GM23338 (cell line): ENCODE measurements around the gene FASN. TPM values are rescaled to one million over a fixed set of nuclear protein-coding genes. Genes with fewer than 3 reads are reported as not detected.

Source experiments
- ATAC-seq: fragments of 200-7000 bp; cut with Tn5 transposase; 3 replicates; pipeline ENCODE4 v1.9.1; 2020
- DNase-seq: peaks from one replicate; pipeline ENCODE4 v3.0.0-alpha.2; 2015; ENCODE audit warnings: low spot score
- H2AFZ ChIP-seq: fragments of 200-600 bp; sonication (generic); 2 replicates; pipeline ENCODE4 v1.8.0; 2016; ENCODE audit warnings: antibody characterized with exemption, mild to moderate bottlenecking, moderate library complexity
- H3F3A ChIP-seq: fragments of 200-600 bp; sonication (generic); replicated peaks from 2 replicates; pipeline ENCODE4 v1.8.0; 2017; ENCODE audit warnings: antibody characterized with exemption, mixed run types, low read depth
- H3K27ac ChIP-seq: fragments of 200-600 bp; sonication (generic); 2 replicates; pipeline ENCODE4 v1.6.1; 2016; ENCODE audit warnings: low read depth
- H3K27me3 ChIP-seq: fragments of 200-600 bp; sonication (generic); 2 replicates; pipeline ENCODE4 v1.8.0; 2016; ENCODE audit warnings: mild to moderate bottlenecking, mixed run types, moderate library complexity; ENCODE audit not compliant: insufficient read depth
- H3K36me3 ChIP-seq: fragments of 200-600 bp; sonication (generic); 2 replicates; pipeline ENCODE4 v1.8.0; 2016; ENCODE audit warnings: mild to moderate bottlenecking; ENCODE audit not compliant: insufficient read depth
- H3K4me1 ChIP-seq: fragments of 200-600 bp; sonication (generic); 2 replicates; pipeline ENCODE4 v1.8.0; 2016; ENCODE audit warnings: mild to moderate bottlenecking, moderate library complexity; ENCODE audit not compliant: insufficient read depth
- H3K4me2 ChIP-seq: fragments of 200-600 bp; sonication (generic); 2 replicates; pipeline ENCODE4 v1.7.1; 2017; ENCODE audit warnings: mixed run types
- H3K4me3 ChIP-seq: fragments of 200-600 bp; sonication (generic); 2 replicates; pipeline ENCODE4 v1.6.1; 2016; ENCODE audit warnings: mixed run types
- H3K79me2 ChIP-seq: fragments of 200-600 bp; sonication (generic); replicated peaks from 2 replicates; pipeline ENCODE4 v1.8.0; 2017; ENCODE audit warnings: mild to moderate bottlenecking; ENCODE audit not compliant: insufficient read depth
- H3K9me2 ChIP-seq: fragments of 200-600 bp; sonication (generic); 2 replicates; pipeline ENCODE4 v1.8.0; 2017; ENCODE audit not compliant: insufficient read depth
- H4K20me1 ChIP-seq: fragments of 200-600 bp; sonication (generic); replicated peaks from 2 replicates; pipeline ENCODE4 v1.8.0; 2017; ENCODE audit warnings: mild to moderate bottlenecking; ENCODE audit not compliant: insufficient read depth
- H3K27ac Mint-ChIP-seq: 2 replicates; pipeline ENCODE4 v1.8.0; 2020; ENCODE audit warnings: inconsistent platforms, mild to moderate bottlenecking, moderate library complexity, mixed read lengths
- H3K27me3 Mint-ChIP-seq: 3 replicates; pipeline ENCODE4 v1.8.0; 2022; ENCODE audit warnings: low read depth, mild to moderate bottlenecking, moderate library complexity, mixed read lengths, inconsistent platforms; ENCODE audit not compliant: insufficient read depth, poor library complexity
- H3K36me3 Mint-ChIP-seq: 3 replicates; pipeline ENCODE4 v1.8.0; 2021; ENCODE audit warnings: low read depth, mild to moderate bottlenecking, inconsistent platforms, moderate library complexity, mixed read lengths
- H3K4me1 Mint-ChIP-seq: 3 replicates; pipeline ENCODE4 v1.8.0; 2020; ENCODE audit warnings: mild to moderate bottlenecking, inconsistent platforms, mixed read lengths
- H3K4me3 Mint-ChIP-seq: 3 replicates; pipeline ENCODE4 v1.8.0; 2021; ENCODE audit warnings: moderate library complexity, mild to moderate bottlenecking, inconsistent platforms, mixed read lengths
- H3K9me3 Mint-ChIP-seq: 3 replicates; pipeline ENCODE4 v1.8.0; 2020; ENCODE audit warnings: moderate library complexity, mild to moderate bottlenecking, inconsistent platforms, mixed read lengths
- CREB1 ChIP-seq: fragments of 250-450 bp; sonication (Bioruptor Pico); IDR thresholded peaks from 2 replicates; pipeline ENCODE4 v1.5.0; 2020; ENCODE audit warnings: low read depth, mild to moderate bottlenecking, moderate library complexity
- EZH2phosphoT487 ChIP-seq: fragments of 200-600 bp; sonication (generic); IDR thresholded peaks from one replicate; pipeline ENCODE4 v1.8.1; 2018; ENCODE audit warnings: antibody characterized with exemption; ENCODE audit not compliant: unreplicated experiment
- NANOG ChIP-seq: IDR thresholded peaks from 2 replicates; pipeline ENCODE4 v1.6.1; 2016; ENCODE audit warnings: antibody characterized with exemption, borderline replicate concordance
- POLR2AphosphoS5 ChIP-seq: IDR thresholded peaks from 2 replicates; pipeline ENCODE4 v1.6.1; 2016; ENCODE audit warnings: antibody characterized with exemption, low read depth
- ZNF114 ChIP-seq: fragments of 250-450 bp; sonication (Bioruptor Pico); IDR thresholded peaks from 2 replicates; pipeline ENCODE4 v1.5.0; 2020; ENCODE audit warnings: mild to moderate bottlenecking, moderate library complexity
- ZNF331 ChIP-seq: fragments of 250-450 bp; sonication (Bioruptor Pico); IDR thresholded peaks from 2 replicates; pipeline ENCODE4 v1.5.0; 2020; ENCODE audit warnings: low read depth, mild to moderate bottlenecking, moderate library complexity
- polyA plus RNA-seq: library from polyadenylated mRNA; unstranded; fragments of >200 nt; fragmentation: Nextera tagmentation; extraction: Ambion mirVana; gene quantifications from 2 replicates; pipeline ENCODE4 v1.2.1, GENCODE V29; 2016
- total RNA-seq: library from RNA; depleted of rRNA; stranded (reverse); fragments of >200 nt; shearing (Covaris generic); gene quantifications from 2 replicates; pipeline ENCODE4 v1.2.3, GENCODE V29; 2014
- TF ChIP-seq, protein P1 (sequence below): IDR thresholded peaks from 2 replicates; pipeline ENCODE4 v1.6.1; 2016; ENCODE audit warnings: antibody characterized with exemption
- TF ChIP-seq, protein P2 (sequence below): fragments of 250-450 bp; sonication (Bioruptor Pico); IDR thresholded peaks from 2 replicates; pipeline ENCODE4 v1.5.0; 2020; ENCODE audit warnings: mild to moderate bottlenecking, moderate library complexity
- TF ChIP-seq, protein P3 (sequence below), 2 experiments: fragments of 200-600 bp in 1 of 2; sonication (generic) in 1 of 2; conservative IDR thresholded peaks; 2 replicates each; pipeline versions ENCODE4 v1.5.1 to v1.6.1; 2016 to 2017; ENCODE audit warnings: antibody characterized with exemption in 2 of 2, low read depth in 2 of 2, mild to moderate bottlenecking in 2 of 2, moderate library complexity in 1 of 2

The FASN gene
- total and polyA plus RNA-seq, 2 experiments from 2014 or later, result 120 to 849 TPM

DNA sequence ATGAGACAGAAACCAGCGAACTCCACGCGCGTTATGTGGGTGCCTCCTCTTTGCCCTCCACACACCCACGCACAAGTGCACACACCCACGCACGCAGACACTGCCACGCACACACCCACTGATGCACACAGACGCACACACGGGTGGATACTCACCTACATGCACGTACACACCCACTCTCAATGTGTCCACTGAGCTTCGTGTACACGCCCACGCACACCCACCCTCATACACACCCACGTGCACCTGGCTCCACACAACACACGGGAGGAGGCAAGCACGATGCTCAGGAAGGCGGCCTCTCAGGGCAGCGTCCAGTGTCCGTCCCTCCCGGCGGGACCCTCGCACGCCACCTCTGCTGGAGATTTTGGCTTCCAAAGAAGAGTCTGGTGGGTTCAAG is 50.7 kb downstream of the FASN start:
- Histone ChIP-seq H2AFZ (no peak overlapping the region), H3K27me3 (no peaks in the 10 kb centered on the region), H3K4me2 (no peak overlapping the region), H3K4me1 (no peaks in the 10 kb centered on the region), H3K27ac (no peak overlapping the region), H3K36me3 (no peaks in the 10 kb centered on the region), H3K9me2 (no peaks in the 10 kb centered on the region), H3K4me3 (no peak overlapping the region), H3F3A (no peaks in the 10 kb centered on the region), H3K79me2 (peaks cover 3% of the 10 kb centered on the region; the same call in 1 of the 2 replicates), H4K20me1 (peaks cover under 1% of the 10 kb centered on the region; the same call in 1 of the 2 replicates)
- Mint-ChIP-seq H3K4me1 (peaks cover 8% of the 10 kb centered on the region), H3K36me3 (peaks cover 8% of the 10 kb centered on the region), H3K27me3 (peaks cover 6% of the 10 kb centered on the region), H3K27ac (no peak overlapping the region), H3K4me3 (no peak overlapping the region; the same call in 2 of the 3 replicates), H3K9me3 (no peaks in the 10 kb centered on the region)
- ATAC-seq, result no peak
- no peak for TF ChIP-seq NANOG
- TF ChIP-seq CREB1 (CRISPR knock-in tag), result no peak
- no peak for TF ChIP-seq ZNF114
- TF ChIP-seq EZH2phosphoT487, result no peak
- TF ChIP-seq, protein P1, sequence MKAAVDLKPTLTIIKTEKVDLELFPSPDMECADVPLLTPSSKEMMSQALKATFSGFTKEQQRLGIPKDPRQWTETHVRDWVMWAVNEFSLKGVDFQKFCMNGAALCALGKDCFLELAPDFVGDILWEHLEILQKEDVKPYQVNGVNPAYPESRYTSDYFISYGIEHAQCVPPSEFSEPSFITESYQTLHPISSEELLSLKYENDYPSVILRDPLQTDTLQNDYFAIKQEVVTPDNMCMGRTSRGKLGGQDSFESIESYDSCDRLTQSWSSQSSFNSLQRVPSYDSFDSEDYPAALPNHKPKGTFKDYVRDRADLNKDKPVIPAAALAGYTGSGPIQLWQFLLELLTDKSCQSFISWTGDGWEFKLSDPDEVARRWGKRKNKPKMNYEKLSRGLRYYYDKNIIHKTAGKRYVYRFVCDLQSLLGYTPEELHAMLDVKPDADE, result no peak
- TF ChIP-seq, protein P2, sequence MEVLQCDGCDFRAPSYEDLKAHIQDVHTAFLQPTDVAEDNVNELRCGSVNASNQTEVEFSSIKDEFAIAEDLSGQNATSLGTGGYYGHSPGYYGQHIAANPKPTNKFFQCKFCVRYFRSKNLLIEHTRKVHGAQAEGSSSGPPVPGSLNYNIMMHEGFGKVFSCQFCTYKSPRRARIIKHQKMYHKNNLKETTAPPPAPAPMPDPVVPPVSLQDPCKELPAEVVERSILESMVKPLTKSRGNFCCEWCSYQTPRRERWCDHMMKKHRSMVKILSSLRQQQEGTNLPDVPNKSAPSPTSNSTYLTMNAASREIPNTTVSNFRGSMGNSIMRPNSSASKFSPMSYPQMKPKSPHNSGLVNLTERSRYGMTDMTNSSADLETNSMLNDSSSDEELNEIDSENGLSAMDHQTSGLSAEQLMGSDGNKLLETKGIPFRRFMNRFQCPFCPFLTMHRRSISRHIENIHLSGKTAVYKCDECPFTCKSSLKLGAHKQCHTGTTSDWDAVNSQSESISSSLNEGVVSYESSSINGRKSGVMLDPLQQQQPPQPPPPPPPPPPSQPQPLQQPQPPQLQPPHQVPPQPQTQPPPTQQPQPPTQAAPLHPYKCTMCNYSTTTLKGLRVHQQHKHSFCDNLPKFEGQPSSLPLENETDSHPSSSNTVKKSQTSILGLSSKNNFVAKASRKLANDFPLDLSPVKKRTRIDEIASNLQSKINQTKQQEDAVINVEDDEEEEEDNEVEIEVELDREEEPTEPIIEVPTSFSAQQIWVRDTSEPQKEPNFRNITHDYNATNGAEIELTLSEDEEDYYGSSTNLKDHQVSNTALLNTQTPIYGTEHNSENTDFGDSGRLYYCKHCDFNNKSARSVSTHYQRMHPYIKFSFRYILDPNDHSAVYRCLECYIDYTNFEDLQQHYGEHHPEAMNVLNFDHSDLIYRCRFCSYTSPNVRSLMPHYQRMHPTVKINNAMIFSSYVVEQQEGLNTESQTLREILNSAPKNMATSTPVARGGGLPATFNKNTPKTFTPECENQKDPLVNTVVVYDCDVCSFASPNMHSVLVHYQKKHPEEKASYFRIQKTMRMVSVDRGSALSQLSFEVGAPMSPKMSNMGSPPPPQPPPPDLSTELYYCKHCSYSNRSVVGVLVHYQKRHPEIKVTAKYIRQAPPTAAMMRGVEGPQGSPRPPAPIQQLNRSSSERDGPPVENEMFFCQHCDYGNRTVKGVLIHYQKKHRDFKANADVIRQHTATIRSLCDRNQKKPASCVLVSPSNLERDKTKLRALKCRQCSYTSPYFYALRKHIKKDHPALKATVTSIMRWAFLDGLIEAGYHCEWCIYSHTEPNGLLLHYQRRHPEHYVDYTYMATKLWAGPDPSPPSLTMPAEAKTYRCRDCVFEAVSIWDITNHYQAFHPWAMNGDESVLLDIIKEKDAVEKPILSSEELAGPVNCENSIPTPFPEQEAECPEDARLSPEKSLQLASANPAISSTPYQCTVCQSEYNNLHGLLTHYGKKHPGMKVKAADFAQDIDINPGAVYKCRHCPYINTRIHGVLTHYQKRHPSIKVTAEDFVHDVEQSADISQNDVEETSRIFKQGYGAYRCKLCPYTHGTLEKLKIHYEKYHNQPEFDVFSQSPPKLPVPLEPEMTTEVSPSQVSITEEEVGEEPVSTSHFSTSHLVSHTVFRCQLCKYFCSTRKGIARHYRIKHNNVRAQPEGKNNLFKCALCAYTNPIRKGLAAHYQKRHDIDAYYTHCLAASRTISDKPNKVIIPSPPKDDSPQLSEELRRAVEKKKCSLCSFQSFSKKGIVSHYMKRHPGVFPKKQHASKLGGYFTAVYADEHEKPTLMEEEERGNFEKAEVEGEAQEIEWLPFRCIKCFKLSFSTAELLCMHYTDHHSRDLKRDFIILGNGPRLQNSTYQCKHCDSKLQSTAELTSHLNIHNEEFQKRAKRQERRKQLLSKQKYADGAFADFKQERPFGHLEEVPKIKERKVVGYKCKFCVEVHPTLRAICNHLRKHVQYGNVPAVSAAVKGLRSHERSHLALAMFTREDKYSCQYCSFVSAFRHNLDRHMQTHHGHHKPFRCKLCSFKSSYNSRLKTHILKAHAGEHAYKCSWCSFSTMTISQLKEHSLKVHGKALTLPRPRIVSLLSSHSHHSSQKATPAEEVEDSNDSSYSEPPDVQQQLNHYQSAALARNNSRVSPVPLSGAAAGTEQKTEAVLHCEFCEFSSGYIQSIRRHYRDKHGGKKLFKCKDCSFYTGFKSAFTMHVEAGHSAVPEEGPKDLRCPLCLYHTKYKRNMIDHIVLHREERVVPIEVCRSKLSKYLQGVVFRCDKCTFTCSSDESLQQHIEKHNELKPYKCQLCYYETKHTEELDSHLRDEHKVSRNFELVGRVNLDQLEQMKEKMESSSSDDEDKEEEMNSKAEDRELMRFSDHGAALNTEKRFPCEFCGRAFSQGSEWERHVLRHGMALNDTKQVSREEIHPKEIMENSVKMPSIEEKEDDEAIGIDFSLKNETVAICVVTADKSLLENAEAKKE (CRISPR knock-in tag), result no peak
- no peak for TF ChIP-seq POLR2AphosphoS5
- TF ChIP-seq, protein P3, sequence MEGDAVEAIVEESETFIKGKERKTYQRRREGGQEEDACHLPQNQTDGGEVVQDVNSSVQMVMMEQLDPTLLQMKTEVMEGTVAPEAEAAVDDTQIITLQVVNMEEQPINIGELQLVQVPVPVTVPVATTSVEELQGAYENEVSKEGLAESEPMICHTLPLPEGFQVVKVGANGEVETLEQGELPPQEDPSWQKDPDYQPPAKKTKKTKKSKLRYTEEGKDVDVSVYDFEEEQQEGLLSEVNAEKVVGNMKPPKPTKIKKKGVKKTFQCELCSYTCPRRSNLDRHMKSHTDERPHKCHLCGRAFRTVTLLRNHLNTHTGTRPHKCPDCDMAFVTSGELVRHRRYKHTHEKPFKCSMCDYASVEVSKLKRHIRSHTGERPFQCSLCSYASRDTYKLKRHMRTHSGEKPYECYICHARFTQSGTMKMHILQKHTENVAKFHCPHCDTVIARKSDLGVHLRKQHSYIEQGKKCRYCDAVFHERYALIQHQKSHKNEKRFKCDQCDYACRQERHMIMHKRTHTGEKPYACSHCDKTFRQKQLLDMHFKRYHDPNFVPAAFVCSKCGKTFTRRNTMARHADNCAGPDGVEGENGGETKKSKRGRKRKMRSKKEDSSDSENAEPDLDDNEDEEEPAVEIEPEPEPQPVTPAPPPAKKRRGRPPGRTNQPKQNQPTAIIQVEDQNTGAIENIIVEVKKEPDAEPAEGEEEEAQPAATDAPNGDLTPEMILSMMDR (conservative IDR thresholded peaks at IDR 0.05; ENCODE audit: low read depth in 2 of 2), result no peak
- no peak for TF ChIP-seq ZNF331
- no peak for DNase-seq
